Stimulated activated CD4-positive, alpha-beta T cell treated with anti-CD3 and anti-CD28 coated beads, Interleukin-2, amount 100 ng/mL, for 24 hours (primary cell): ENCODE measurements around the gene ZSWIM6.
"Not testable (repeated sequence)": the region's sequence is repeated elsewhere in the genome, so short reads cannot be mapped to it uniquely, and the experiment has no call there.

Experiments used
- DNase-seq, 2 donors: peaks; one replicate each; pipeline ENCODE4 v3.0.0-alpha.2; 2020

The ZSWIM6 gene

DNA sequence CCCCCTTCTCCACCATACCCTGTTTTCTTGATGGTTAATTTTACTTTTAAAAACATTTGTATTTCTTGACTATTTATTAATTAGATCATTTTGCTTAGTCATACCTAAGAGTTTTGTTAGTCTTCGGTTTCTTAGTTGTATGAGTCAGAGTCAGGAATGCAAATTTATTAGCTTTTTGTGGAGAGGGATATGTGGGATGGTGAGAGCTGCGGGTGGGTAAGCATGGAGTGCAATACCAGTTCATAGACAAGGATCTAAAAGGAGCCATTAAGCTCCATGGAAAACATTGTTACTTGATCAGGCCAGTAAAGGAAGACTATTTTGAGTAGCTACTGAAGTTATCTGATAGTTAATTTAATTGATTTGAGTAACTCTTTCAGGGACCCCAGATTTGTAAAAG lies 77.5 kb downstream of the ZSWIM6 start:
- no peak for DNase-seq

GRCh38 chr5:61410811-61411210 lies 78.8 kb downstream of the ZSWIM6 start:
- DNase-seq, result no peak

GRCh38 chr5:61412361-61412760 lies 80.3 kb downstream of the ZSWIM6 start:
- no peak for DNase-seq

DNA sequence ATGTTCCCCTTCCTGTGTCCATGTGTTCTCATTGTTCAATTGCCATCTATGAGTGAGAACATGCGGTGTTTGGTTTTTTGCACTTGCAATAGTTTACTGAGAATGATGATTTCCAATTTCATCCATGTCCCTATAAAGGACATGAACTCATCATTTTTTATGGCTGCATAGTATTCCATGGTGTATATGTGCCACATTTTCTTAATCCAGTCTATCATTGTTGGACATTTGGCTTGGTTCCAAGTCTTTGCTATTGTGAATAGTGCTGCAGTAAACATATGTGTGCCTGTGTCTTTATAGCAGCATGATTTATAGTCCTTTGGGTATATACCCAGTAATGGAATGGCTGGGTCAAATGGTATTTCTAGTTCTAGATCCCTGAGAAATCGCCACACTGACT lies 81.1 kb downstream of the ZSWIM6 start:
- DNase-seq, result not testable (repeated sequence)

- DNase-seq, result no peak
Measured at GRCh38 chr5:61414806-61415205, 82.7 kb downstream of the ZSWIM6 start.

GRCh38 chr5:61416010-61416409 lies 84.0 kb downstream of the ZSWIM6 start:
- no peak for DNase-seq

GRCh38 chr5:61416420-61416819 lies 84.4 kb downstream of the ZSWIM6 start:
- no peak for DNase-seq

GRCh38 chr5:61417340-61417739 lies 85.3 kb downstream of the ZSWIM6 start:
- no peak for DNase-seq

GRCh38 chr5:61417851-61418250 lies 85.8 kb downstream of the ZSWIM6 start:
- DNase-seq, result no peak

GRCh38 chr5:61419106-61419505 lies 87.0 kb downstream of the ZSWIM6 start:
- no peak for DNase-seq

DNA sequence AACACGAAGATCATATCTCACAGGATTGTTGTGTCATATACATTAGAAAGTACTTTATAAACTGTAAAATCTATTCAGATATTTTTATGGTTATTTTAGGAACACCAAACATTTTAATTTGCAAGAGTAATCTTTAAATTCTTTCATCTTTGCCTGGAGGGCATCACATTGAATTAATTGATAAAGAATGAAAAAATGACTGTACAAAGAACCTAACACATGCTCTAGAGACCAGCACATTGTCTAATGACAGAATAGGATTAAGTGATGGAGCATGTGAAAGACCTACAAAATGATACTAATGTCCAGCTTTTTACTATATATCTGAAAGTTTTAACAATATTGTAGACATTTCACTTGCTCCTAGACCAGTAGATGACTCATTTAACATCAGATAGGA lies 88.0 kb downstream of the ZSWIM6 start:
- DNase-seq, result no peak

DNA sequence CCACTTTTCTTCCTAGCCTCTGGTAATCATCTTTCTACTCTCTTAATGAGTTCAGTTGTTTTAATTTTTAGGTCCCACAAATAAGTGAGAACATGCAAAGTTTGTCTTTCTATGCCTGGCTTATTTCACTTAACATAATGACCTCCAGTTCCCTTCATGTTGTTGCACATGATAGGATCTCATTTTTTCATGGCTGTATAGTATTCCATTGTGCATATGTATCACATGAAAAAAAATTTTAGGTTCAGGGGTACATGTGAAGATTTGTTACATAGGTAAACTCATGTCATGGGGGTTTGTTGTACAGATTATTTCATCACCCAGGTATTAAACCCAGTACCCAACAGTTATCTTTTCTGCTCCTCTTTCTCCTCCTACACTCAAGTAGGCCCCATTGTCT lies 89.2 kb downstream of the ZSWIM6 start:
- not testable (repeated sequence) for DNase-seq

DNA sequence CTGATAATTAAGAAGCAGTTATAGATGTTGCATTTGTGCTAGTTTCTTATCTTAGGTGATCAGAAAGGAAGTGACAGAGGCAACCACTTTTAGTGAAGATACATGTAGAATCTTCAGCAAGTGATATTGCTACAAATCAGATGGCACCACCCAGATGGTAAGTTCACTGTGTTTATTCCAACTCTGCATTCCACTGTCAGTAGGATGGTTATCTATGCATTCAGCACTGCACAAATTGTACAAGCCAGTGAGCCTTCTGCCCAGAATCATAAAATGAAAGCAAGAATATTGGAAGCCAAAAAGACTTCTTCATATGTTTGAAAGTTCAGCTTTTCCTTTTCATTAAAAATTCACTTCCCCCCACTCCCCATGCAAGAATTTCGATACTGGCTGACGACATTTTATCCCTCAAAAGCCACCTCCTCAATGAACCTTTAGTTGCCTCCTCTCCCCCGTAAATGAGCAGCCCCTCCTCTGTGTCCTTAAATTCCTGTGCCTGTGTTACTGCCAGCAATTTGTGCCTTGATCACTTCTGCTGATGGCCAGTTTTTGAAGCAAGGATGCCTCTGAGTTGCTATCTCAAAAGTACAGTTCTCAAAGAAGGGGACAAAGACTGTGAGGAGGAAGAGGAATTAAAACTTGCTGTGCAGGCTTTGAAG lies 91.6 kb downstream of the ZSWIM6 start:
- DNase-seq, result no peak

GRCh38 chr5:61425918-61426317 lies 93.9 kb downstream of the ZSWIM6 start:
- no peak for DNase-seq

DNA sequence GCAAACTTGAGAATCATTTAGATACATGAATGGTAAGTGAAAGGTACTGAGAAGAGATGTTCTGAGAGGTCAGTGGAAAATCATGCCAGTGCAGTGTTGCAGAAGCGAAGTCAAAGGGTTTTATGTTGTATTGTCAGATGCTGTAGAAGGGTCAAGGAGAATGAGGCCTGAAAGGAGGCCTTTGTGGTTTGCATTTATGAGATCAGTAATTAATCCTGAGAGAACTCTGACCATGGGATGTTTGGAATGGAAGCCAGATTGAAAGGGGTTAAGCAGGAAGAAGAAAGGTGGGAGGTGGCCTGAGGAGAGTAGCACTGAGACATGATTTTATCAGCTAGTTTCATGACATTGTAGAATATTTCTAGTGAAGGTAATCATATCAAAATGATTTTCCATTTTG lies 97.8 kb downstream of the ZSWIM6 start:
- DNase-seq, result no peak

- DNase-seq, result no peak
Measured at GRCh38 chr5:61431923-61432620, 100.0 kb downstream of the ZSWIM6 start.

DNA sequence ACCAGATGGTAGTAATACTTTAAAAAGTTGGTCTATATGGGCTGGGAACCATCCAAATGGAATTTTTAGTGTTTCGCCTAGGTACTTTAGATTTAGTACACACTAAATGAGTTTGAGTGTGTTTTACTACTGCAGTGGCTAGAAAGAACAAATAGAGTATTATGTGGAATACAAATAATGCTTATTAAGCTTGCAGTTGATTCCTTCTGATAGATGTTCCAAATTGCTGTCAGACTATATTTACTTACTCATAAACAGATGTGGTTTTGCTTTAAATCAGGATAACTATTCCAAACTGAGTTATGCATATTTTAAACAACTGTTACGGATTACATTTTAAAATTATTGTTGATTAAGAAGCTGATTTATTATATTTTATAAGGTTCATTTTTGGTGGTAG lies 103.3 kb downstream of the ZSWIM6 start:
- DNase-seq, result no peak

DNA sequence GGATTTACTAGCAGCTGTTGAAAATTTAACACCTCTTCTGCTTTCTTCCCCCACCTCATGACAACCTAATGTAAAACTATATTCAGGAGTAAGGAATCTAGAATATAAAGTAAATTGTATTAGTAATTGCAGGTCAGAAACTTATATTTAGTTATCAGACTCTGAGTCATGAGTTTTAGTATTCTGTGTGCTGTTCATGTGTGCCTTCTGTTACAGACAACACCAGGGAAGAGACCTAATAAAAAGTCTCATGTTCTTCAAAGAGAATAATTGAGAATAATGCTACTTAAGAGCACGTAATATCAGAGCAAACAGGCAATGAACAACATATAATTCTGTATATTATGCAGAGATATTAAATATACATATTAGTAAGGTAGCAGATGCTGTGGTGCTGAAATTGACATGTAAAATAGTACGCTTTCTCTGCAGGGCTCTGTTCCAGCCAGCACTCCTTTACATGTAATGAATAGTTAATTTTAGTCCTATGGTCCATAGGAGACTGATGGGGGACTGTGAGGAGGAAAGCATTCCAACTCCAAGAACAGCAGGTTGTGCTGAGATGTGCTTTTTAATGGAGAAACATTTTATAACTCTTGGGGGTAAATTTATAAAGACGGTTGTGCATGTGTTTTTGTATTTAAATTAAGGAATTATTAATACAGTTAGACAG lies 106.4 kb downstream of the ZSWIM6 start:
- DNase-seq, result no peak

DNA sequence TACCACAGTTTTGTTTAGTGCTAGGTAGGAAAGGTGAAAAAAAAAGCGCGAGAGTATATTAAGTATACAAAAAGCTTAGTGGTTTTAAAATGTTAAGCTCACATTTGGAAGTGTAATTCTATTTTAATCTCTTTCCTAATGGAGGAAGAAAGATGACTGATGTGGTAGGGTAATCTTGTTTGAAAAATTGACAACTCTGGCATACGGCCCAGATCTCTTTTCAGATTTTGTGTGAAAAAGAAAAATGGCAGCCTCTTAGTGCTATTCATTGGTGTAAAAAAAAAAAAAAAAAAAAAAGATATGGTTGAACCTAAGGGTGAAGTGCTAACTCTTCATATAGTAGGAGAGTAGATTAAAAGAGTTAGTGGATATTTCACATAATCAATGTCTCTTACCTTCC lies 108.0 kb downstream of the ZSWIM6 start:
- DNase-seq, result no peak

- DNase-seq, result no peak
Measured at GRCh38 chr5:61440596-61440995, 108.5 kb downstream of the ZSWIM6 start.

DNA sequence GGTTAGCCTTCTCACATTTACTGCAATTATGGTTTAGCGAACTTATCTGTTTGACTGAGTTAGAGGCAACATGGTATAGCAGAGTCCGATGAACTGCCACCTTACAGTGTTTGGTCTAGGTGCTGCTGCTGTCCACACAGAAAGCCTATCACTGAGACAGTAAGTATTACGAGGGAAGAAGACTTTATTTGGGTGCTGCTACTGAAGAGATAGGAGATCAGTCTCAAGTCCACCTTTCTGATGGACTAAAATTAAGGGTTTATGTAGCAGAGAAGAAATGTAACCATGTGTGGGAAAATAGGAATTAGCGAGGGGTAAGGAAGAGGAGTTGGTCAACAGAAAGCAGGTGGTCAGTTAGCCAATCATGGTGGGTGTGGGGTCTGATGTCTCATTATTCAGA lies 109.7 kb downstream of the ZSWIM6 start:
- no peak for DNase-seq

DNA sequence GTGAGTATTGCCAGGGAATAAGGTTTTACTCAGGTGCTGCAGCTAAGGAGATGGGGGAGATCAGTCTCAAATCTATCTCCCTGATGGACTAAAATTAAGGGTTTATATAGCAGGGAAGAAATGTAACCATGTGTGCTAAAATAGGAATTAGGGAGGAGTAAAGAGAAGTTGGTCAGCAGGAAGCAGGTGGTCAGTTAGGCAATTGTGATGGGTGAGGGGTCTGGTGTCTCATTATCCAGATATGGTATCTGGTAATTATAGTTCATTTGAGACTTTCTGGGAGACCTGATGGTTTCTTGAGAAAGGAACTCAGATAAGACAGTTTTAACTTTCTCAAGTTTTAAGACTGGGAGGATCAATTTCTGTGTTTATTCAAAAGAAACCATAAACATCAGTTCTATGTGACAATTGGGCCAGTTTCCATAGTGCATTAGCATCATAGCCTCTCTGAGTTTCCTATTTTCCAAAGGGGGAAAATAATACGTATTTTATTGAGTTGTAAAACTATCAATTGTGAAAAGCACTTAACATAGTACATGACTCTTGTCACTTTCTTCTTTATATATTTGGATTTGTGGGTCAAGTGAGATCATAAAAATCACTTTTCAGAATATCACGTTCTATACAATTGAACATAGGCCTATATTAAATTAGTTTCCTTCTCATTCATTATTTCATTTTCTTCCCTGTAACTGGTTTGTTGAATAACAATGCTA lies 115.9 kb downstream of the ZSWIM6 start:
- DNase-seq, result no peak

DNA sequence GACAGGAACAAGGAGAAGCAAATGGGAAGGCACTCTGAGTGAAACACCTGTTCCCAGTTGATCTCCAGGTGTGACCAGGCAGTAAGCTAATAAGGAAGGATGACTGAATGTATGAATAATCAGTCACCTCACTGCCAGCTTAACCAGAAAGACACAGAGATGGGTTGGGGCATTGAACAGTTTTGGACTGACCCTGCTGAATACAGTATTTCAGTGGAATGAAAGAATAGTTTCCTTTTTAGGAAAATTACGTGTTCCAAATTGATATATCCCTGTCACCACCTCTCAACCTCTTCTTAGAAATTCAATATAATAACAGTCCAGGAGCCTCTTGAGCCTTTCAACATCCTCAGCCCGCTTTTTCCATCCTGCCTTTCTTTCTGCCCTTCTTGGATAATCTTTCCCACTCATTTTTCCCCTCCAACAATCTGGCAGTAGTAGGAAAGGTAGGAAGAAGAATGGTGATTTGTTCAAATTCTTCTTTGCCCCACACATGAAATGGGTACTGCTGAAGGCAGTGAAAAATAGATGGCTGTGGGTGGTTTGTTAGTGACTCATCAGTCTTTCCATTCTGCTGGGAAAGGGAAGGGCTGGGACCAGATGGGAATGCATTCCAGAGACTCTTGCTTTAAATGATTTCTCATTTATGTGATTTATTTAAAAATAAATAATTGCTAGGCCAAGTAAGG lies 117.9 kb downstream of the ZSWIM6 start:
- DNase-seq, result no peak
